Measurements from ENCODE around the gene CLPSL2. TPM values are rescaled to one million over a fixed set of nuclear protein-coding genes. Genes with fewer than 3 reads are reported as not detected.
A peak's percentile ranks its signal among the peaks of the same experiment; 100 is the strongest.

CLPSL2 gene
- total and polyA plus RNA-seq, 10 of the 15 experiments (the other 5 are each of a cell fraction or from before 2014, with no cell fraction given) = 0.32 to 1.3 TPM; not detected in 8

- TF ChIP-seq ATF2 (IDR thresholded peaks at IDR 0.05; ENCODE audit: low read length) (no peak), RUNX3 (IDR thresholded peaks at IDR 0.05; ENCODE audit: low read length) (peak; percentile 91), MXI1 (IDR thresholded peaks at IDR 0.05; ENCODE audit: low read depth, low read length) (peak; percentile 68; the same call in 1 of the 2 replicates), SIN3A (IDR thresholded peaks at IDR 0.05; ENCODE audit: low read depth, low read length) (no peak), RAD21 (IDR thresholded peaks at IDR 0.05; ENCODE audit: insufficient read depth, low read depth, low read length) (peak; percentile 32; the same call in 1 of the 2 replicates), USF2 (IDR thresholded peaks at IDR 0.05; ENCODE audit: borderline replicate concordance, low read depth, low read length) (peak; percentile 3; the same call in 1 of the 2 replicates), PKNOX1 (IDR thresholded peaks at IDR 0.05) (no peak), BCL3 (IDR thresholded peaks at IDR 0.05; ENCODE audit: borderline replicate concordance, insufficient read depth, low read depth, low read length, poor library complexity, severe bottlenecking) (peak; percentile 49), NR2C2 (IDR thresholded peaks at IDR 0.05; ENCODE audit: borderline replicate concordance, control insufficient read depth, insufficient read length, low read depth) (no peak), ZBTB33 (IDR thresholded peaks at IDR 0.05) (no peak), SPI1 (IDR thresholded peaks at IDR 0.05; ENCODE audit: borderline replicate concordance, insufficient read depth, low read depth, low read length) (no peak), STAT1 (conservative IDR thresholded peaks at IDR 0.05) (no peak), ESRRA (IDR thresholded peaks at IDR 0.05; ENCODE audit: low read length) (no peak), KDM1A (IDR thresholded peaks at IDR 0.05; ENCODE audit: borderline replicate concordance) (no peak), RB1 (IDR thresholded peaks at IDR 0.05; ENCODE audit: borderline replicate concordance) (peak; percentile 18; the same call in 1 of the 2 replicates), TAF1 (IDR thresholded peaks at IDR 0.05; ENCODE audit: borderline replicate concordance, low read depth, low read length) (0 out of 2 replicates have a peak, but pooled peaks have one; percentile 7), ZBTB4 (CRISPR knock-in tag; IDR thresholded peaks at IDR 0.05) (no peak), BCL11A (IDR thresholded peaks at IDR 0.05; ENCODE audit: low read depth, low read length) (0 out of 2 replicates have a peak, but pooled peaks have one; percentile 42), ZNF274 (IDR thresholded peaks at IDR 0.05; ENCODE audit: insufficient read depth, insufficient read length) (no peak)
Measured at GRCh38 chr6:35727935-35728682, 48.3 kb upstream of the CLPSL2 start (continued).
